ENCODE measurements around the gene CHTF18.
"Not testable (repeated sequence)": the region's sequence is repeated elsewhere in the genome, so short reads cannot be mapped to it uniquely, and the experiment has no call there.

The CHTF18 gene

DNA sequence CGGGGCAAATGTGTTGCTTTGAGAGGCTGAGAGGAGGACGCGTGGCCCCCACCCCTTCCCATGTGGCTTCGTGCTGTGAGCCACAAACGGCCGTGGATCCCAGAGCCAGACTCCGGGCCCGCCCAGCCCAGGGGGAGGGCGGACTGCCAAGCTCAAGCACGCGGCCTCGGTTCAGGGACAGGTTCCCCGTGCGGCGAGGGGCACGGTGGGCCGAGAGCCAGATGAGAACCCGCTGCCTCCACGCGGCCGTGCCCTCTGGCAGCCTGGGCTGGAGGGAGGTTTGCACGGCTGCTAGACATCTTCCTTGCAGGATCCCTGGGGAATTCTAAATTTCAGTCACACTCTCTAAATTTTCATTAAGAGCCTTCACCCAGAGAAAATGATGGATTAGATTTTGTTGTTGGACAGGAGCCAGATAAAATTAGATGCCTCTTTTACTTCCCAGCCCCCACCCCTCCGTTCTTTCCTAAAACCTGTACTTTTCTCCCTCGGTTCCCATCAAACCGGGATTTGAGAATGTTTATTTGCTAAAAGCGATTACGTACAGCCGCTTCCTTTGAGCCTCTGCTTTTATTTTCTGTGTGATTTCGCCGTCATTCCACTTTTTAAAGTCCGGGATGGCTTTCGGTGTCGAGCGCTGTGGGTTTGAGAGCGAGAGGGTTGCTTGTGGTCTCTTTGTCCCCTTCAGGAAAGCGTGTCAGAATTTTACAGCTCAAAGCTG lies 37.1 kb downstream of the CHTF18 start:
- DNase-seq (ENCODE audit: low read depth in 4 of 4, low spot score in 1 of 4), result no peak

DNA sequence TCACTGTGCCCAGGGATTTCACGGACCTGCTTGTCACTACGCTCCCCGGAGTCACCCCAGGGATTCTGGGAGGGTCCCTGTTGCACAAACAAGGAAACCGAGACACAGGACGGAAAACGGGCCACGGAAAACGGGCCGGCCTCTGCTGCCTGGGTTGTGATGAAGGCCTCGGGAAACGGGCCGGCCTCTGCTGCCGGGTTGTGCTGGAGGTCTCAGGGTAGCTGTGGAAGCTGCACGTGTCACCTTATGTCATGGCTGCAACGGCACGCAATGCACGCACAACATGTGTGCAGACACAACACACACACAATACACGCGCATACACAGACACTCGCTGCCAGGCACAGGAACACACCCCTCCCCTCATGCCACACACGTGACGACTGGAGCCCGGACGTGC lies 39.1 kb downstream of the CHTF18 start:
- no peak for DNase-seq (ENCODE audit: low read depth in 4 of 4, low spot score in 1 of 4)

DNA sequence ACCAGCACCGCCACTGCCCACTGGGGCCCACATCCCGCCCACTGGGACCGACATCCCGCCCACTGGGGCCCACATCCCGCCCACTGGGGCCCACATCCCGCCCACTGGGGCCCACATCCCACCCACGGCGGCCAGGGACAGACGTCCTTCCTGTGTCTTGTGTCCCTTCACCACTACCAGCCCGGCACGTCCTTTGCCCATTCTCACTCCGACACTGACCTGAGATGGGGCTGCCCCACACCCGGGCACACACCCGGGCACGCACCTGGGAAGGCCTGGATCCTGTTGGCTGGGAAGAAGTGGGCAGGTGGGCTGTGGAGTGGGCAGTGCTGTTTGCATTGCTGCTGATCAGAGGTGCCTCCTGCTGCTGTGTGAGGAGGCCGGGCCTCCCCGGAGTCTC lies 40.5 kb downstream of the CHTF18 start:
- no peak for DNase-seq (ENCODE audit: low read depth in 4 of 4, low spot score in 1 of 4)

DNA sequence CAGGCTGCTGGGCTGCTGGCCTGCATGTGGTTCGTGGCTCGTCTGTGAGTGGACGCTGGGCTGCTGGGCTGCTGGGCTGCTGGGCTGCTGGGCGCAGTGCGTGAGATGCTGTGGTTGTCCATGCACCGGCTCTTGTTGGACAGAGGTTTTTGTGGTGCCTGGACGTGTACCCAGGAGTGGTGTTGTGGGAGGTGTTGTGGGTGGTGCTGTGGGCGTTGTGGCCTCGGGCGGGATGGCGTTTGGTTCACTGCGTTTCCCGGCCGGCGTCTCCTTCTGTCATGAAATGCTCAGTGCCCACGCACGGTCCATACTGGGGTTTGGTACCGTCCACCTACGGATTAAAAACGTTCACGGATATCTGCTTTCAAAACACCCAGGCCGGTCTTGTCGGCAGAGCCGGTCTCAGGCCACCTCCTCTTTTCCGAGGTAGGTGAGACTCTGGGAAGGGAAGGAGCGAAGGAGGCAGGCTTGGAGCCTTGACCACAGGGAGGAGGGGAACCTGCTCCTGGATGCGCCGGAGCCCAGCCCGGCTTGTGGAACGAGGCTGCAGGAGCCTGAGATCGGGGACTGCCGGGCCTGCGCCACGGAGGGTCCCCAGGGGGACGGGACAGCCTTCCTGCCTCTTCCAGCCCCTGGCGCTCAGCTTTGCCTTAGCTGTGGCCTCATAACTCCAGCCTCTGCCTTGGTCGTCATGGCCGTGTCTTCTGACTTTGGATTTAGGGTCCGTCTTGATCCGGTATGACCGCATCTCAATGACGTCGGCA lies 41.9 kb downstream of the CHTF18 start:
- no peak for DNase-seq (ENCODE audit: low read depth in 4 of 4, low spot score in 1 of 4)

DNA sequence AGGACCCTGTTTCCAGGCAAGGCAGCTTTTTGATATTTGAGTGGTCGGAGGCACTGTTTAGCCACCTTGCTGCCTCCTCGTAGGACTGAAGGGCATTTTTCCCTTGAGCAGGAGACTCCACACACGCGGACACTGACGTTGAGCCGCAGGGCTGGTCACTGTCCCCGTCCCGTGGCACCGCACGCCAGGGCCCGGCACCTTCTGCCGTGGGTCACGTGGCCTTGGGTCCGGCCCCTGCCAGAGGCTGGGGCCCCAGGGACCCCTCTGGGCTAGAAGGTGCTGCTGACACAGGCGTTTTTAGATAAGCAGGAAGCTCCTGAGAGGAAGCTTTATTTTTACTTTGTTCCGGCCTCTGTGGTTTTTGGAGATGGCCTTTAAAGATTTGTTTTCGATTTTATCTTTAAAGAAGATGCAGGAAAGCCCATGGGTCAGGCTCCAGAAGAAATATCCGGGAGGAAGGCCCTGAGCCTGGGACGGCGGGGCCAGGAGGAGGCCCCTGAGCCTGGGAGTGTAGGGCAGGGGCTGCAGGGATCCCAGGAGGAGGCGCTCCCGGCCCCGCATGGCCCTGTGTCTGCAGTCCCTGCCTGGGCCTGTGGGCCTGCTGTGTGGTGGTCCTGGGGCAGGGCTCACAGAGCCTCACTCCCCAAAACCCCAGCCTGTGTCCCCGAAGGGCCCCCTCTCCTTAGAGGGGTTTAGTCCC lies 42.6 kb downstream of the CHTF18 start:
- no peak for DNase-seq (ENCODE audit: low read depth in 4 of 4, low spot score in 1 of 4)

DNA sequence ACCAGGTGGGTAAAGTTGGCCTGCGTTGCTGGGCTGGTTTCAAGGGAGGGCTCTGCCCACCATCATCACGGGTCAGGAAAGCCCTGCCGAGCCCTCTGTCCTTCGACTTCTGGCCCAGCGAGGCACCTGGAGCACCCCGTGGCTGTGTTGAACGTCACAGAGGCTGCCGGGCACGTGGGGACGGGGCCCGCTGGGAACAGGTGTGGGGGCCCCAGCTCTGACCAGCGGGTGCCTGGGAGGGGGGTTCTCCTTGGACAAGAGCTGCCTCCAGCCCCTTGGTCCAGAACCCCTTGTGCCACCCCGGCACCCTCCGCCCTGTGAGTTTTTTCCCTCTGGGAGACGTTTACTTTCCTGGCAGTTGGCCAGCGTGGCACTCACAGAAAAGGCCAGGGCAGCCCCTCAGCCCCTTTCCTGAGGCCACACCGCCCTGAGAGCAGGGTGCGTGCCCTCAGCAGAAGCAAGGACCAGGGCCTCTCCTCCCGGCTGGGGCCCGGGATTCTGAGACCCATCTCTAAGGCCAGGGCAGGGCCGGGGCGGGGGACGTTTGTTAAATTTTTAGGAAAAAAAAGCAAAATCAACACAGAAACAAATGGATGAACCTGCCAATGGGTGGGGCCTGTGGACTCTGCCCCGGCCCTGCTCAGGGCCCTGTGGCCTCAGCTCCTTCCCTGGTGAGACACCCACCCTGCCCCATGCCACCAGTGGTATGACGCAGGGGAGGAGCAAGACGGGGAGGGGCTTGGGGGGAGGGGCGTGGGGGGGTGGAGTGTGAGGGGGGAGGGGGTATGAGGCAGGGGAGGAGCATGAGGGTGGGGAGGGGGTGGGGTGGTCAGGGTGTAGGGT lies 43.4 kb downstream of the CHTF18 start:
- no peak for DNase-seq (ENCODE audit: low read depth in 4 of 4, low spot score in 1 of 4)

DNA sequence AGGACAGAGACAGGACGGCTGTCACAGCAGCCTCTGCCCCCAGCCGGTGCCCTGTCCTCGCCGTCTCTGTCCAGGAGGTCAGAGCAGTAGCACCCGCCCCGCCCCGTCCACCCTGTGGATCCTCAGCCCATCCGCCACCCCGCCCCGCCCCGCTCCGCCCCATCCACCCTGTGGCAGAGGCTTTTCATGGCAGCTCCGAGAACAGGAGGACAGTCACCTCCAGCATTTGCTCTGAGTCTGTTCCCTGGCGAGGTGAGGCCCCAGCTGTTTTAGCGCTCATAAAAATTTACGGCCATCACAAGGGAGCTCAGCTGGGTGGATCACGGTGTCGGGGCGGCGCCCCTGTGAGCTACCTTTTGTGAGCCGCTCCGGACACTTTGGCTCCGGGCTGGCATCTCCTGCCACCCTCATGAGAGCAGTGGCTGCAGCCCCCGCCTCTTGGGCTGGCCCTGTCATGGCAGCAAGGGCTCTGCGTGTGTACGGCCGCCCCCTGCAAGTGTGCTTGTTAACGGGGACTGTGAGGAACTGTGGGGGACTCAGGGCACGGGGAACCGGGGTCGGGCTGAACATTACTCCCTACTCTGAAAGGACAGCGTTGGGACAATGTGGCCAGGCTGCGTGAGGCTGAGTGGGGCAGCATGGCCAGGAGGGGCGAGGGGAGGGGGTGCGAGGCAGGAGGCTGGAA lies 44.4 kb downstream of the CHTF18 start:
- no peak for DNase-seq (ENCODE audit: low read depth in 4 of 4, low spot score in 1 of 4)

DNA sequence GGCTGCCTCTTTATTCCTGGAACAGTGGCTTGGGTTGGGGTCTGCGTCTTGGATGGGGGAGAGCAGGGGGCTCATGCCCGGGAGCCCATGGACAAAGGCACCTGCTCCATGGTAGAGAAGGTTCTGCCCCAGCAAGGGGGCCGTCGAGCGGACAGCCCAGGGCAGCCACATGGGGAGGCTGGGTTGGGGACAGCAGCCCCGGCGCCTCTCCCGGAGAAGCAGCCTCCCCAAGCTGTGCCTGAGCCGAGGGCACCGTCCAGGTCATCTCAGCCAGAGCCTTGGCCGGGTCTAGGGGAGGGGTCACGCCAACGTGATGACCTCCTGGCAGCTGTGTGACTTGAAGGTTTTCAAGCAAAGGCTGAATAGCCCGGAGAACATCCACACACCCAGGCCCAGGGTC lies 45.0 kb downstream of the CHTF18 start:
- DNase-seq (ENCODE audit: low read depth in 4 of 4, low spot score in 1 of 4), result no peak

DNA sequence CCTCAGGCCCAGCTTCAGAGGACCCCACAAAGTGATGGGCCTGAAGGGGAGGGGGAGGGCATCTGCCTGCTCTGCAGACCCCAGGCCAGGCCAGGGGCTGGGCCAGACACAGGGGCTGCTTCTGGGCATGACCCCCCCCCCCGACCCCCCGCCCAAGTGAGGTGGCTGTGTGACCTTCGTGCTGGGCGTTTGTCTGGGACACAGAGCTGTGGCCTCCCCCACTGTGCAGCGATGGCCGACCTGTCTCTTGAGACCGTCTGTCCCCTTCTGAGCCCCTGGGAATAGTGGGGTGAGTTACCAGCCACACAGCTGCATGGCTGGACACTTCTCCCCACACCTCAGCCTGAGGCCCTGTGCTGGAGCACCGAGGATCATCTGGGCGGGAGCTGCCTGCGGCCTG lies 47.0 kb downstream of the CHTF18 start:
- no peak for DNase-seq (ENCODE audit: low read depth in 4 of 4, low spot score in 1 of 4)

DNA sequence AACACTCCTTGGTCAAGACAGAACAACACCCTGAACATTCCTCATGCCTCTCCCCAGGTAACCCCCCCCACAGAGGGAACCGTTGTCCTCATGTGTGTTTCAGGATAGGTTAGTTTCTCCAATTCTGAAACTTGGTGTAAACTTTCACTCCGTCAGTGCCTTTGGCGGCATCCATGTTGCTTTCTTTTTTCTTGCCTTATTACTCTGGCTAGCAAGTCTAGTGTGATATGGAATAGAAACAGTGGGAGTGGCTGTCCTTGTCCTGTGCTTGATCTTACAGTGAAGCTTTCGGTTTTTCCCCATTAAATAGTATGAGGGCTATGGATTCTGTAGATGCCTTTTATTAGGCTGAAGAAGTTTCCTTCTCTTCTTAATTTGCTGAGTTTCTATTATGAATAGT lies 47.8 kb downstream of the CHTF18 start:
- no peak for DNase-seq (ENCODE audit: low read depth in 4 of 4, low spot score in 1 of 4)

DNA sequence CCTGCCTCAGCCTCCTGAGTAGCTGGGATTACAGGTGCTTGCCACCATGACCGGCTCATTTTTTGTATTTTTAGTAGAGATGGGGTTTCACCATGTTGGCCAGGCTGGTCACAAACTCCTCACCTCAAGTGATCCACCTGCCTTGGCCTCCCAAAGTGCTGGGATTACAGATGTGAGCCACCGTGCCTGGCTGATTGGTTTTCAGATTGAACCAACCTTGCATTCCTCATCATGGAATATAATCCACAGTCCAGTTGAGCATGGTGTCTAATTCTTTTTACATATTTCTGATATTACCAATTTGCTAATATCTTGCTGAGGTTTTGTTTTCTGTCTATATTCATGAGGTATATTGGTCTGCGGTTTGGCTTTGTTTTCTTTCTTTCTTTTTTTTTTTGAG lies 48.4 kb downstream of the CHTF18 start:
- DNase-seq (ENCODE audit: low read depth in 4 of 4, low spot score in 1 of 4), result not testable (repeated sequence)

DNA sequence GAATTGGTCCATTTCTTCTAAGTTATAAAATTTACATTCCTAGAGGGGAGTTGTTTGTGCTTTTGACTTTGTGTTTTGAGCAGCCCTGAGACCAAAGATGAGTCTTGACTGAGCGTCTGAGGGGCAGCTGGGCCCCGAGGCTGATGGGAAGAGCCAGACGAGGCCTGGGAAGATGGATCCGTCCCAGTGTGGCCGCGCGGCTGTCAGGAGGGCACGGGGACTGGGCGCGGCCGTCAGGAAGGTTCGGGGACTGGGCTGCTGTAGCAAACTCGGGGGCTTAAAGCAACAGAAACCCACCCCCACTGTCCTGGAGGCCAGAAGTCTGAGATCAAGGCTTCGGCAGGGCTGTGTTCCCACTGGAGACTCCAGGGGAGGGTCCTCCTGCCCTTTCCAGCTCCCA lies 50.3 kb downstream of the CHTF18 start:
- no peak for DNase-seq (ENCODE audit: low read depth in 4 of 4, low spot score in 1 of 4)

DNA sequence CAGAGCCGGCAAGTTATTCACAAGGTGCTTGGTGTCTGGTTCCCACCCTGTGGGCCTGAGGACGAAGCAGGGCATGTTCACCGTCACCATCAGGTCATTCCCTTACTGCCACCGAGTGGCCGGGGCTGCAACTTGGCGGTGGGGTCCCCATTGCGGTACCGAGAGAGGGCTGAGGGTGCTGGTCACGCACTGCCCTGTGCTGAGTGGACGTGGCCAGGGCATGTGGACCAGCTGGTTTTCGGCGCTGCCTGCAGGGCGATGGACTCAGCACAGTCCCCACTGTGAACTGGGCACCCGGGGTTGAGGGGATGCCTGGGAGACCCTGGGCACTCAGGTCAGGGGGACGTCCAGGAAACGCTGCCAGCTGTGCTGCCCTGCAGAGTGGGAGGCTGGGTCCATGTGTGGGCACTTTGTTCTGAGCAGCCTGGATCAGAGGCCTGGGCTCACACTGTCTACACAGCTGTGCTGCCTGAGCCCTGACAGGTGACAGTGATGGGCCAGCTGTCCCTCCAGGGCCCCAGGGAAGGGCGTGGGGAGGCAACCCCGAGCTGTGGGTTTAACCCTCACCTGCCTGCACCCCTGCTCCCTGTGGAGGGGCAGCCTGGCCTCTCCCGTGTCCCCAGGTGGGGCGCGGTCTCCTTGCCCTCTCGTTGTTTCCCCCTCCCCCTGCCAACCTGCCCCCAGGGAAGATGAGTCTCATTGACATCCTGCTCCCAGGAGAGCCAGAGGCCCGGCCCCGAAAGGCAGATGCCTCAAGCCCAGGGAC lies 51.4 kb downstream of the CHTF18 start:
- DNase-seq (ENCODE audit: low read depth in 4 of 4, low spot score in 1 of 4), result no peak

DNA sequence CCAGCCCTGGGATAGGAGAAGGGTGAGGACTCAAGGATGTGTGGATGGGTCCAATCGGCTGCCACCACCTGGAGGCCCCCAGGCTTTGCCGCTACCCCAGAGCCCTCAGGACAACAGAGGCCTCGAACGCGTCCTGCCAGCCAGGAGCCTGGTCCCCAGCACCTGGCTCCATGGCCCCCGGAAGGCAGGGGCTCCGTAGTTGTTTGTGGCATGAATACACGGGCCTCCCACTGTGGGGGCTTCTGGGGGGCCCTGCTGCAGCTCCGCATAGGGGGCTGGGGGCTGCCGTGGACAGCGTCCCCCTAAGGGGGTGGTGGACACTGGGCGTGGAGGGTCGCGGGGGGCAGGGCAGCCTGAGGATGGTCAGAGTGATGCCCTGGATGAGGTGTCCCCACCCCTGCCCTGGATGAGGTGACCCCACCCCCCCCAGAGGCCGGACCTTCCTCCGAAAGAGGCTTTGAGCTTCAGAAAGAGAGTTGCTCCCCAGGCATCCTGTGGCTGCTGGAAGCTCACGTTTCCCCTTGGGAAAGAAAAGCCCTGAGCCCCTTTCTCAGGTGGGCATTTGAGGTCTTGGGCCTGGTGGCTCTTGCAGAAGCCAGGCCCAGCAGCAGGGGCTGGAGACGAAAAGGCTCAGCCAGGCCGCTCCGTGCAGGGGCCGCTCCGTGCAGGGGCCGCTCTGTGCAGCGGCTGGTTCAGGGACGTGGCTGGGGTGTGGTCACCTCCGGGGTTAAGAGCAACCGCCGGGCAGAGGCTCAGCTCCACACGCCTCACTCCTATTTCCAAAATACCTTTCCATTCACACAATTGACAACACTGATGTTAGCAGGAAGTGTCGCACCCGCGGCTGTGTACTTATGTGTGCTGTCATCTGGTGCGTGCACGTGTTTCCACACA lies 52.4 kb downstream of the CHTF18 start:
- DNase-seq (ENCODE audit: low read depth in 4 of 4, low spot score in 1 of 4), result no peak

DNA sequence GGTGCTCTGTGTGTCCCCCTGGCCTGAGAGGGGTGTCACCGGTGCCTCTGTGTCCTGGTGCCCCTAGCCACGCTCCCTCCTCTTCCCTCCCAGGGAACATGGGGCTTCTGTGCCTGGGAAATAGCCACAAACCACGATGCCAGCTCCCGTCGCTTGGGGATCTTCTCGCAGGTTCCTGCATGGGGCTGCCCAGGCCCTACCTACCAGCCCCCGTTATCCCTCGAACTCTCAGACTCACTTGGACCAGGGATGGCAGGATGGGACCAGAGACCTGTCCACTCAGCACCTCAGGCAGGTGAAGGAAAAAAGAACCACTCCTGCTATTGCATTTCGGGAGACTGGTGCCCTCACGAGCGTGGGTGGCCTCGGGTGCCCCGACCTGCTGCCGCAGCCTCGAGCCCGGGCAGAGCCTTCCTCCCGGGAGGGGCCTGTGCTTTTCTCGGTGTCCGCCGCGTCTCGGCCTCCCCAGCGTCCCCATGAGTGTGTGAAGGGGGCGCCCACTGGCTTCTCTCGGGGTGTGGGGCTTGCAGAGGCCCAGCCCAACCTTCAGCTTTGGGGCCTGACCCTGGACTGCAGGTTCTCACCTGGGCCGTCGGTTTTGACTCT lies 53.1 kb downstream of the CHTF18 start:
- no peak for DNase-seq (ENCODE audit: low read depth in 4 of 4, low spot score in 1 of 4)

DNA sequence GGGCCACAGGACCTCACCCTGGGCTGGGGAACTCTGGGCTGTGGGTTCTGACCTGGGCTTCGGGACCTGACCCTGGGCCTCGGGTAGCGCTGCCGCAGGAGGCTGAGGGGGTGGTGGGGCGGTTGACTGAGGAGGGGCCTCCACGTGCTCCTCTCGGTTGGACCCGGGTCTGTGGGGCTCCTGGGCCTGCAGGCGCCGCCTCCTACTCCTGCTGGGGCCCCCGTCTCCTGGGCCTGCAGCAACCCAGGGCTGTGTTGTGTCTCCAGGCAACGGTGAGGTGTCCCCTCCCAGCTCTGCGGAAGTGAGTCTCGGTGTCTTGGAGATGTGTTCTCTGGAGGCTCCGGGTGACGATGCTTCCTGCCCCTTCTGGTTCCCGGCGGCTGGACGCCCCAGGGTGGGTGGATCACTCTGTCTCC lies 53.6 kb downstream of the CHTF18 start:
- DNase-seq (ENCODE audit: low read depth in 4 of 4, low spot score in 1 of 4), result no peak

DNA sequence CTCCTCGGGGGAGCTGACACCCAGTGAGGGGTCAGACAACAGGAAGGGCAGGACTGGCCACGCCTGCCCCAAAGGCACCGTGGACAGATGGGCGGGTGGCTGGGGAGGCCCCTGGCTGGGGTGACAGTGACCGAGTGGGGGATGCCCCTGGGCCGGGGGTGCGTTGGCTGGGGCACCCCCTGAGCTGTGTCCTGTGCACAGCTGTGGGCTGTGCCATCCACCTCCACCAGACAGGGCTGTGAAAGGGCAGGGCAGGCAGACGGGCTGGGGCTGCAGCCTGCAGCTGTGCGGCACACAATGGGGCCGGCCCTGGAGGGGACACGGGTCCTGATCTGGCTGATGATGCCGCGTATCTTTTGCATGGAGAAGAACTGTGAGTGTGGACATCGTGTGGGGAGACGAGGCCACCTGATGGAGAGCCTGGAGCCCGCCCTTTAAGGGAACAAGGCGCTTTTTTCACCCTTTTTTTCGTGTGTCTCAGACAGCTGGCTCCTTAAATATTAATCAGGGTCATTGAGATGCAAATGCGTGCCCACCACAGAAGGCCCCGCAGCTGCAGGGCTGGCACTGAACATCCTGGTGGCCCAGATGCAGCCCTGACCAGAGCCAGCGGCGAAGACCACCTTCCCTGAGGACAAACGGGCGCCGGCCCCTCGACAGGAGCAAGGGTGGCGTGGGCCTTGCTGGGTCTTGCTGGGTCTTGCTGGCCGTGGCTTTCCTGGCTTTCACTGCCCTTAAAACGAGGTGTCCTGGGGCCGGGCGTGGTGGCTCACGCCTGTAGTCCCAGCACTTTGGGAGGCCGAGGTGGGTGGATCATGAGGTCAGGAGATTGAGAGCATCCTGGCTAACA lies 54.5 kb downstream of the CHTF18 start:
- no peak for DNase-seq (ENCODE audit: low read depth in 4 of 4, low spot score in 1 of 4)

DNA sequence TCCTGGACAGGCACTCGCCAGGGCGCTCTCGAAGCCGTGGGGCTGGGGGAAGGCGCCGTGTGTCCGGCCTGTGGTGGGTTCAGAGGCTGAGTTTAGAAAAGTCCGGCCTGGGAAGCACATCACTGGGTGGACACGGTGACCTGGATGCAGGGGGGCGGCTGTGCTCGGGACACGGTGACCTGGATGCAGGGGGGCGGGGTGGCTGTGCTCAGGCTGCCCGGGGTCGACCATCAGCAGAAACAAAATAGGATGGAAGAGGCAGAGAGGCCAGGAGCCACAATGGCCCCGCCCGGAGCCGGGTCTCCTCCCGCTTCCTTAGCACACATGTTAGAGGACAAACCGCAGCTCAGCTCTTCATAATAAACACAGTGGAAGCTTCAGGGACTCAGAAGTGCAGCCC lies 55.4 kb downstream of the CHTF18 start:
- DNase-seq (ENCODE audit: low read depth in 4 of 4, low spot score in 1 of 4), result no peak

Measured in stimulated activated CD4-positive, alpha-beta T cell treated with anti-CD3 and anti-CD28 coated beads, Interleukin-1b, Interleukin-23, amount 100 ng/mL, for 24 hours (primary cell).